ENCODE measurements around the gene GOLPH3. TPM values are rescaled to one million over a fixed set of nuclear protein-coding genes. Genes with fewer than 3 reads are reported as not detected.

The GOLPH3 gene
- total RNA-seq, 4 donors from 2014 or later = 58.6 to 74.6 (median 63.0) TPM

DNA sequence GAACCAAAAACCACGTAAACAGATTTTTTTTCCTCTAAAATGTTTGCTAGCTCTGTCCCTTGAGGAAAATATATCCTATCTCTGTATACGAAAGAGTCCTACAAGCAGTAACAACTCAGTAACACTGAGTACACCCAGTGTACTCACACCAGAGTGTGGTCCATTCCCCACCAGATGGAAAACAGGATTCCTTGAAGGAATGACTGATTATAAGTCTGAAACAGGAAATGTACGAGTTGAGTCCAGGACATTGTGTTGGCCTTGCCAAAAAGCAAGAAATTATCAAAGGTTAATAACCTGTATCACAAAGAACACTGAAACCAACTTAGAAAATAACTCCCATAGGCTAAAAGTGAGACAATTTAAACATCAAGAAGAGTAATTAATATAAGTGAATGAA, 20.4 kb downstream of the GOLPH3 start:
- Histone ChIP-seq H3K9me3 (no peaks in the 10 kb centered on the region), H3K4me1 (peaks cover 0 to 83% (median 19%) of the 10 kb centered on the region in 3 donors), H3K4me3 (no peak overlapping the region), H3K27ac (no peak overlapping the region), H3K36me3 (peaks cover 0 to 10% (median 0%) of the 10 kb centered on the region in 3 donors), H3K27me3 (no peaks in the 10 kb centered on the region)
- intact Hi-C loops (cut with DNase I) = no loop called here
- 59 to 61% methylated on average over 3 of the region's 3 CpGs for WGBS, 2 donors
- no peak for DNase-seq
- TF ChIP-seq CTCF (IDR thresholded peaks at IDR 0.05) = no peak
- TF ChIP-seq POLR2A (IDR thresholded peaks at IDR 0.05) = no peak

DNA sequence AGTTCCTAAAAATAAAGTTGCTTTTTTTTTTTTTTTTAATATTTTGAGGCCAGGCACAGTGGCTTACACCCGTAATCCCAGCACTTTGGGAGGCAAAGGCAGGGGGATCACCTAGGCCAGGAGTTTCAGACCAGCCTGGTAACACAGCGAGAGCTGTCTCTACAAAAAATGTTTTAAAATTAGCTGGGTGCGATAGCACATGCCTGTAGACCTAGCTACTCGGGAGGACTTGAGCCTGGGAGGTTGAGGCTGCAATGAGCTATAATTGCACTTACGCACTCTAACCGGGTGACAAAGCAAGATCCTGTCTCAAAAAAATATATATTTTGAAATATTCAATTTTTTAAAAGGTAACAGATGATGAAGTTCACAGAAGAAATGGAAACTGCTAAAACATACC, 22.9 kb downstream of the GOLPH3 start:
- Histone ChIP-seq H3K4me3 (no peak overlapping the region), H3K27me3 (no peaks in the 10 kb centered on the region), H3K9me3 (no peaks in the 10 kb centered on the region), H3K36me3 (peaks cover 0 to 9% (median 0%) of the 10 kb centered on the region in 3 donors), H3K4me1 (peaks cover 0 to 85% (median 12%) of the 10 kb centered on the region in 3 donors), H3K27ac (no peak overlapping the region)
- intact Hi-C loops (cut with DNase I) = no loop called here
- no peak for TF ChIP-seq CTCF (IDR thresholded peaks at IDR 0.05)
- TF ChIP-seq POLR2A (IDR thresholded peaks at IDR 0.05) = no peak
- no peak for DNase-seq
- WGBS, 2 donors = 83 to 97% methylated on average over 6 of the region's 6 CpGs

- WGBS, 2 donors = 84 to 90% methylated on average over 1 of the region's 1 CpG
- no peak overlapping the region for H3K27ac ChIP-seq
- peaks cover 0 to 91% (median 16%) of the 10 kb centered on the region in 3 donors for H3K4me1 ChIP-seq
Observed at GRCh38 chr5:32150366-32150765, 23.8 kb downstream of the GOLPH3 start.

DNA sequence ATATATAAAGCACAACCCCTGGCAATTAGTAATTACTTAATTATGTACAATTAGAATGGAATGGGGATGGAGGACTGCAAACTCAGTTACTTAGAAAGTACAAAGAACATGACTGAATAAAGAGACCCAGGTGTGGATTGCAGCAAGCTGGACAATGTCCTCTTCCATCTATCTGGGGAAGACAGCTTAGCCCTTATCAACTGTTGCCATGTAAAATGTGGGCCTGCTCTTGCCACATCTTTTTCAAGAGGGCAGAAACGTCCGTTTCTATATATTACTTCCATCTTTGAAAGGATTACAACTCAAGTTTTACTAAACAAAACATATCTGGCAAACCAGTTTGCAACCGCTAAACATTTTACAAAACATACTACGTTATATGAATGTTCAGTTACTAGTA, 26.2 kb downstream of the GOLPH3 start:
- Histone ChIP-seq H3K27me3 (no peaks in the 10 kb centered on the region), H3K4me1 (peaks cover 3 to 90% (median 13%) of the 10 kb centered on the region in 3 donors), H3K36me3 (peaks cover 0 to 6% (median 0%) of the 10 kb centered on the region in 3 donors), H3K4me3 (no peak overlapping the region), H3K27ac (no peak overlapping the region), H3K9me3 (no peaks in the 10 kb centered on the region)
- no peak for TF ChIP-seq CTCF (IDR thresholded peaks at IDR 0.05)
- no peak for TF ChIP-seq POLR2A (IDR thresholded peaks at IDR 0.05)
- 82 to 90% methylated on average over 4 of the region's 4 CpGs for WGBS, 2 donors
- intact Hi-C loops (cut with DNase I) = no loop called here
- no peak for DNase-seq

More at GRCh38 chr5:32150366-32150765, 23.8 kb downstream of the GOLPH3 start:
- no peaks in the 10 kb centered on the region for H3K9me3 ChIP-seq
- intact Hi-C loops (cut with DNase I) = no loop called here
- no peak for DNase-seq
- H3K4me3 ChIP-seq = no peak overlapping the region
- H3K36me3 ChIP-seq = peaks cover 0 to 6% (median 0%) of the 10 kb centered on the region in 3 donors
- TF ChIP-seq POLR2A (IDR thresholded peaks at IDR 0.05) (no peak), CTCF (IDR thresholded peaks at IDR 0.05) (no peak)
- H3K27me3 ChIP-seq = no peaks in the 10 kb centered on the region

DNA sequence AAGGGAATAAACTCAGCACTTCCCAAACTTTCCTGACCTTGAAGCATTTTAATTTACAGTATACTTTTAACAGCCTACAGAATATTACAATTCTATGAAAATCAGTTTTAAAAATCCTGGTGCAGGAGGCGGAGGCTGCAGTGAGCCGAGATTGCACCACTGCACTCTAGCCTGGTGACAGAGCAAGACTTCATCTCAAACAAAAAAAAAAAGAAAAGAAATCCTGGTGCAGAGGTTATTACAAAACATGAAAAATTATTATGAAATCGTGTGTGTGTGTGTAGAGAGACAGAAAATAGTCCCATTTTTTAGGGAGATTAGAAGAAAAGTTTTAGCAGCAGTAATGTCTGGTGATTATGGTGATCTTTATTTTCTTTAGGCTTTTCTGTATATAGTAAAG, 26.9 kb downstream of the GOLPH3 start:
- no peak for DNase-seq
- intact Hi-C loops (cut with DNase I) = no loop called here
- Histone ChIP-seq H3K36me3 (peaks cover 0 to 14% (median 0%) of the 10 kb centered on the region in 3 donors), H3K27ac (no peak overlapping the region), H3K9me3 (no peaks in the 10 kb centered on the region), H3K27me3 (no peaks in the 10 kb centered on the region), H3K4me3 (no peak overlapping the region), H3K4me1 (peaks cover 3 to 83% (median 13%) of the 10 kb centered on the region in 3 donors)
- WGBS, 2 donors = 50 to 55% methylated on average over 3 of the region's 3 CpGs
- no peak for TF ChIP-seq POLR2A (IDR thresholded peaks at IDR 0.05)
- no peak for TF ChIP-seq CTCF (IDR thresholded peaks at IDR 0.05)
